Brain microvascular endothelial cell (primary cell): ENCODE measurements around the gene ABCC12.

ENCODE experiments used
- DNase-seq: peaks from one replicate; pipeline ENCODE4 v3.0.0-alpha.2; 2020
- H3K27ac ChIP-seq: fragments of 250-450 bp; sonication (Bioruptor Pico); 2 replicates; pipeline ENCODE4 v1.5.1; 2020; ENCODE audit warnings: mild to moderate bottlenecking, moderate library complexity
- H3K27me3 ChIP-seq: fragments of 250-450 bp; sonication (Bioruptor Pico); replicated peaks from 2 replicates; pipeline ENCODE4 v1.5.1; 2020; ENCODE audit warnings: mild to moderate bottlenecking
- H3K36me3 ChIP-seq: fragments of 250-450 bp; sonication (Bioruptor Pico); replicated peaks from 2 replicates; pipeline ENCODE4 v1.5.1; 2020; ENCODE audit warnings: mild to moderate bottlenecking
- H3K4me3 ChIP-seq: 2 replicates; pipeline ENCODE4 v1.5.1; 2011; ENCODE audit warnings: low read depth, mild to moderate bottlenecking, control low read depth, low read length, moderate library complexity
- in situ Hi-C: cut with HindIII; loops from 2 replicates; pipeline ENCODE4 v1.10.0; 2017; ENCODE audit warnings: low sequenced_read_pairs, low pct_ligation_motif_present
- TF ChIP-seq, protein P1 (sequence below): IDR thresholded peaks from 2 replicates; pipeline ENCODE4 v1.5.1; 2011; ENCODE audit warnings: low read depth, mild to moderate bottlenecking, moderate library complexity, low read length, control low read depth, inconsistent platforms; ENCODE audit errors: missing control alignments

ABCC12 gene

DNA sequence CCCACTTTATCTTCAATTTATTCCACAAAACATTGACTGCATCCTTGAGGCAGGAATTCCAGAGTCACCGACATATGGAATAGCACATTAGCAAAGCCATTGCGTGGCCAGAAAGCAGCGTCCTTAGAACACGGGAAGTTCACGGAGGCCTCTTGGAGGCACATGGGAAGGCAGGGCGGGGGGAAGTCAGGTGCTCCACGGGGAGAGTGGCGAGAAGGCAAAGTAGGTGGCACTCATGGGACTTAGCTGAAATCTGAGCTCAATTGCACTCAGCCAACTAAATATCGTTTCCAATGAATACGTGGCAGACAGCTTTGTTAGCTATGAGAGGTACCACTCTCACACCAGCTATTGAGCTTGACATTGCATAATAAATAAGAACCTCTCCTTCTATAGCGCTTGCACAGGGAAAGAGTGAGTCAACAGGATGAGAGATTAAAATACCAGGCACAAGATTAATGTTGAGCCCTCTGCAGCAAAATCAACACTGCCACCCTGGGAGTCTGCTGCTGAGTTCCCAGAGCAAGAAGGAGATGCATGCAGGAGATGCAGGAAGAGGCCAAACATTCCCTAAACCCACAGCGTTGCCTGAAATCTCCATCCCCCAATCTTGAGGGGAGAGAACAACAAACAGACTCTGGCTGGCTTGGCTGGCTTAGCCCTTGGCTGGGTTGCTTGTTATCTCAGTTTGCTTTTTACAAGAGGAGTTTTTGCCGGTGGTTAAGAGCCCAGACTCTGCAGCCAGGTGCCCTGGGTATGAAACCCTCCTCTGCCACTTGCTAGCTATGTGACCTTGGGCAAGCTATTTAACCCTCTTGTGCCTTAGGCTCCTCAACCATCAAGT, 28.8 kb downstream of the ABCC12 start:
- in situ Hi-C loops, result no loop called here
- DNase-seq, result peak; percentile 95
- Histone ChIP-seq H3K4me3 (no peak overlapping the region), H3K27ac (peak overlapping the region; percentile 61), H3K27me3 (no peaks in the 10 kb centered on the region), H3K36me3 (no peaks in the 10 kb centered on the region)
- TF ChIP-seq, protein P1, sequence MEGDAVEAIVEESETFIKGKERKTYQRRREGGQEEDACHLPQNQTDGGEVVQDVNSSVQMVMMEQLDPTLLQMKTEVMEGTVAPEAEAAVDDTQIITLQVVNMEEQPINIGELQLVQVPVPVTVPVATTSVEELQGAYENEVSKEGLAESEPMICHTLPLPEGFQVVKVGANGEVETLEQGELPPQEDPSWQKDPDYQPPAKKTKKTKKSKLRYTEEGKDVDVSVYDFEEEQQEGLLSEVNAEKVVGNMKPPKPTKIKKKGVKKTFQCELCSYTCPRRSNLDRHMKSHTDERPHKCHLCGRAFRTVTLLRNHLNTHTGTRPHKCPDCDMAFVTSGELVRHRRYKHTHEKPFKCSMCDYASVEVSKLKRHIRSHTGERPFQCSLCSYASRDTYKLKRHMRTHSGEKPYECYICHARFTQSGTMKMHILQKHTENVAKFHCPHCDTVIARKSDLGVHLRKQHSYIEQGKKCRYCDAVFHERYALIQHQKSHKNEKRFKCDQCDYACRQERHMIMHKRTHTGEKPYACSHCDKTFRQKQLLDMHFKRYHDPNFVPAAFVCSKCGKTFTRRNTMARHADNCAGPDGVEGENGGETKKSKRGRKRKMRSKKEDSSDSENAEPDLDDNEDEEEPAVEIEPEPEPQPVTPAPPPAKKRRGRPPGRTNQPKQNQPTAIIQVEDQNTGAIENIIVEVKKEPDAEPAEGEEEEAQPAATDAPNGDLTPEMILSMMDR, result no peak

DNA sequence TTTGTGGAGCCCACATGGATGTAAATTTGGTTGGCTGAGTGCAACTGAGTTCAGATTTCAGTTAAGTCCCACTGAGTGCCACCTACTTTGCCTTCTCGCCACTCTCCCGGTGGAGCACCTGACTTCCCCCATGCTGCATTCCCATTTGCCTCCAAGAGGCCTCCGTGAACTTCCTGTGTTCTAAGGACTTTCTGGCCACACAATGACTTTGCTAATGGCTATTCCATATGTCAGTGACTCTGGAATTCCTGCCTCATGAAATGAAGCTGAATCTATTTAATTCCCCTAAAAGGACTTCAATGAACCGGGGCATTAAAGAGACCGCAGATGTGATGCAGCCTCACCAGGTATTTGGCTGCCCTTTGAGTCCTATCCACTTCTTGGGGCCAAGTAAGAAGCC, 29.9 kb downstream of the ABCC12 start:
- no peaks in the 10 kb centered on the region for H3K36me3 ChIP-seq
- no peak overlapping the region for H3K4me3 ChIP-seq
- no peak overlapping the region for H3K27ac ChIP-seq
- no peaks in the 10 kb centered on the region for H3K27me3 ChIP-seq
- no peak for DNase-seq
- in situ Hi-C loops, result no loop called here
- TF ChIP-seq, protein P1, result no peak

DNA sequence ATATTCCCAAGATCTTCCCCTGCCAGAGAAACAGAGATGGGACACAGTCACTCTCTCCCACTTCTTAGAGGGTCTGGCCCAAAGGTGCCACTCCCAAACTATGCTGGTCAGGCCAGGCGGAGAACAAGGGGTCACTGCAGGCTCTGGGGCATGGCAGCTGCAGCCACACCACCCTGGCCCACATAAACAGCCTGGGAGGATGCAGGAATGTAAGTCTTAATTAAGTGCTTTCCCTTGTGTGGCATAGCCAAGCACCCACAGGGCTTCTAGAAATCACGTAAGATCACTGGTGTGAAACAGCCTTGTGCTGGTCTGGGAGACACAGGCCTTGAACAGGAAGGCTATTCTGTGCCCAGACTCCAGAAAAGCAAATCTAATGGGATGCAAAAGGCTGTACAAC, 31.5 kb downstream of the ABCC12 start:
- Histone ChIP-seq H3K4me3 (no peak overlapping the region), H3K27ac (no peak overlapping the region), H3K36me3 (no peaks in the 10 kb centered on the region), H3K27me3 (no peaks in the 10 kb centered on the region)
- in situ Hi-C loops, result no loop called here
- no peak for DNase-seq
- TF ChIP-seq, protein P1, result no peak

DNA sequence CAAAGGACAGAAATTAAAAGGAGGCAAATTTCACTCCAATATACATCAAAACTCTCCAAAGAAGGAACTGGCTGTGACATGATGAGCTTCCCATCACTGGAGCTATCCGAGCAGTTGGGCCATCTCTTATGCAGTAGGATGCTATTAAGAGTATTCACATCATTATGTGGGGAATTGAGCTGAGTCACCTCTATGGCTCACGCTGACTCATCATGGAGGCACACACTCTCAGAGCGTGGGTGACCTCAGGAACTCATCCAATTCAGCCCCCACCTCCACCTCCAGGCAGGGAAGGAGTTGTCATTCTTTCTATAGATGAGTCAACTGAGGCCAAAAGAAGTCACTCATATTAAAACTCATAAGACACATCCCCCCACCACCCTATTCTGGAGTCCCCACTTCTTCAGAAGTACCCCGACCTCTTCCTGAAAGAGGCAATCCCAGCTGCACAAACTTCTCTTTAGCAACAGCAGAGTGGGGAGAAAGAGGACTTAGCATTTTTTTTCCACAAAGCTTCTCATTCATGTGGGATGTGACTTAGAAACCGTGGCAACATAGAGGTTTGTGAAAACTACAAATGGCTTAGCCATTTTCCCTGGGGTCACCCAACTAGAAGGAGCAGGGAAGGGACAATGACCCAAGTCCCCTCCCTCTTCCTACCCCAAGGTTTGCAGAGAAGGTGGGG, 32.5 kb downstream of the ABCC12 start:
- Histone ChIP-seq H3K36me3 (no peaks in the 10 kb centered on the region), H3K27me3 (no peaks in the 10 kb centered on the region), H3K4me3 (no peak overlapping the region), H3K27ac (peak overlapping the region; percentile 75)
- TF ChIP-seq, protein P1, result no peak
- peak; percentile 99 for DNase-seq
- in situ Hi-C loops, result no loop called here

DNA sequence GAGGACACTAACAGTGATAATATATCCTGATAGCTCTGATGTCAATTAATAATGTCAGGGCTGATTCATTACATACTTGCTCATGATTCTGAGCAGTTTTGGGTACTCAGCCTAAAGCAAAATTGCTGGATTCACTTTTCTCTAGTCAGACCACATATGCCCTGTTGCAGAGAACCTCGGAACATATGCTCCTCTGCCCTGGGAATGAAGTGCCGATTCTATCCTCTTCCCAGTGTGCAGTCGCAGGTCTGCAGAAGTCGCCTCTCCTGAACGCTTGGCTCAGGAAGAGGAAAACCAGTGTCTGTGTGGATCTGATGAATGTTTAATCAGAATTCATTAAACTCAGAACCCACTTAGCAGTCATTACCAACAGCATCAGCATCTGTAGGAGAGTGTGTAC, 34.5 kb downstream of the ABCC12 start:
- no peak for DNase-seq
- no peak overlapping the region for H3K27ac ChIP-seq
- H3K36me3 ChIP-seq, result no peaks in the 10 kb centered on the region
- in situ Hi-C loops, result no loop called here
- H3K4me3 ChIP-seq, result no peak overlapping the region
- TF ChIP-seq, protein P1, result no peak
- H3K27me3 ChIP-seq, result no peaks in the 10 kb centered on the region

DNA sequence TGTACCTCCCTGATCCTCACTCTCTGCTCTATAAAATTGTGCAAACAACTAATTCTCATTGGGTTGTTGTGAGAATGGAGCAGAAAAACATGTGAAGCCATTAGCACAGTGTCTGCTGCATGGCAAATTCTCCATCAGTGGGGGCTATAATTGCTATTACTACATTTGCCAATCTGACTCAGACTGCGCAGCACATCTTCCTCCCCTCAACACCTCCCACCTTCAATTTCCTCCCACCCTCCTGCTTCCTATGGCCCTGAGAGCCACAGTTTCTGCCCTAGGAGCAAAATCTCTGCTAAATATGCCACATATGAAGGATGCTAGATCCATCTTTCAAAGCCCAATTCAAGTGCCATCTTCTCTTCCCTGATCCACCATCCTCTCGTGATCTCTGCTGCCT, 37.0 kb downstream of the ABCC12 start:
- in situ Hi-C loops, result no loop called here
- TF ChIP-seq, protein P1, result no peak
- Histone ChIP-seq H3K36me3 (no peaks in the 10 kb centered on the region), H3K27me3 (no peaks in the 10 kb centered on the region), H3K27ac (no peak overlapping the region), H3K4me3 (no peak overlapping the region)
- DNase-seq, result no peak
